Activated B cell treated with CpG ODN at 0.5 μM for 24 hours (primary cell): Measurements from ENCODE around the gene RNF31. TPM values are rescaled to one million over a fixed set of nuclear protein-coding genes. Genes with fewer than 3 reads are reported as not detected.

ENCODE experiments used
- ATAC-seq: fragments of 200-7000 bp; cut with Tn5 transposase; one replicate; pipeline ENCODE4 v1.10.0; 2021; ENCODE audit warnings: low read depth, mild to moderate bottlenecking, moderate library complexity
- CTCF ChIA-PET: fragments of 350-600 bp; sonication (Branson Sonifier 250); formaldehyde crosslinking; loops from one replicate; lab custom pipeline; 2021; ENCODE audit warnings: antibody characterized with exemption; lab: Charles Lee
- POLR2A ChIA-PET: fragments of 350-600 bp; sonication (Branson Sonifier 250); formaldehyde crosslinking; loops from one replicate; lab custom pipeline; 2021; ENCODE audit warnings: antibody characterized with exemption; lab: Charles Lee
- DNase-seq: peaks from one replicate; pipeline ENCODE4 v3.0.0; 2022
- H3K27ac Mint-ChIP-seq: one replicate; pipeline ENCODE4 v1.8.0; 2020; ENCODE audit warnings: mixed read lengths
- H3K27me3 Mint-ChIP-seq: one replicate; pipeline ENCODE4 v1.8.0; 2021; ENCODE audit warnings: mixed read lengths
- H3K36me3 Mint-ChIP-seq: one replicate; pipeline ENCODE4 v1.8.0; 2021; ENCODE audit warnings: low read depth, mixed read lengths
- H3K4me1 Mint-ChIP-seq: one replicate; pipeline ENCODE4 v1.8.0; 2021; ENCODE audit warnings: mixed read lengths
- H3K4me3 Mint-ChIP-seq: one replicate; pipeline ENCODE4 v1.8.0; 2020; ENCODE audit warnings: mild to moderate bottlenecking, mixed read lengths
- H3K9me3 Mint-ChIP-seq: one replicate; pipeline ENCODE4 v1.8.0; 2020; ENCODE audit warnings: mixed read lengths
- intact Hi-C: fragments of 100-400 bp; cut with micrococcal nuclease; formaldehyde crosslinking; loops from one replicate; pipeline ENCODE4 v1.15.1; 2024
- total RNA-seq: library from RNA; stranded (reverse); gene quantifications from 2 replicates; pipeline ENCODE4 v1.2.3, GENCODE V29; 2022
- TF ChIP-seq, protein P1 (sequence below): fragments of 200-600 bp; IDR thresholded peaks from one replicate; pipeline ENCODE4 v1.8.0; 2022; ENCODE audit warnings: antibody characterized with exemption, mild to moderate bottlenecking

Gene RNF31
- total RNA-seq, 1 donor from 2014 or later = 99.8 TPM

DNA sequence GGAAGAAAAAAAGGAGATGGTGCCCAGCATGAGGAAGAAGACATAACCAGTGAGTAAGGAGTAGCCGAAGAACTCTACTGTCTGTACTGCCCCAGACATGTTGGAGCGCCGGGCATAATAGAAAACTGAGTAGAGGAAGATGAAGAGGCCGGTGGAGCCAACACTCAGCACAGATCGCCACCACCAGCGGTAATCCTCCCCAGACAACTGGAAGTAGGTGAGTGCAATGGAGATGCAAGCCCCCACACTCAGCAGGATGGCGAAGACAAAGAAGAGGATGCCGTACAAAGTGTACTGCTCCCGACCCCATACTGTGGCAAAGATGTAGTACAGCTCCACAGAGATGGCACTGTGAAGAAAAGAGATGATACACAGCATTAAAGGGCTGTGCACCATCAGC lies 42.2 kb downstream of the RNF31 start:
- DNase-seq (no peak), ATAC-seq (no peak)
- H3K9me3 Mint-ChIP-seq = no peaks in the 10 kb centered on the region
- peak overlapping the region; percentile 87 for H3K27ac Mint-ChIP-seq
- CTCF ChIA-PET = interaction anchor here (0.8 to 2.6 kb wide), 4 partner anchors 24 to 118 kb away, joined by 3 to 11 read pairs (median 7); partner anchors contain the start of genes CHMP4A, CIDEB and IRF9
- peaks cover 60% of the 10 kb centered on the region for H3K36me3 Mint-ChIP-seq
- TF ChIP-seq, protein P1, sequence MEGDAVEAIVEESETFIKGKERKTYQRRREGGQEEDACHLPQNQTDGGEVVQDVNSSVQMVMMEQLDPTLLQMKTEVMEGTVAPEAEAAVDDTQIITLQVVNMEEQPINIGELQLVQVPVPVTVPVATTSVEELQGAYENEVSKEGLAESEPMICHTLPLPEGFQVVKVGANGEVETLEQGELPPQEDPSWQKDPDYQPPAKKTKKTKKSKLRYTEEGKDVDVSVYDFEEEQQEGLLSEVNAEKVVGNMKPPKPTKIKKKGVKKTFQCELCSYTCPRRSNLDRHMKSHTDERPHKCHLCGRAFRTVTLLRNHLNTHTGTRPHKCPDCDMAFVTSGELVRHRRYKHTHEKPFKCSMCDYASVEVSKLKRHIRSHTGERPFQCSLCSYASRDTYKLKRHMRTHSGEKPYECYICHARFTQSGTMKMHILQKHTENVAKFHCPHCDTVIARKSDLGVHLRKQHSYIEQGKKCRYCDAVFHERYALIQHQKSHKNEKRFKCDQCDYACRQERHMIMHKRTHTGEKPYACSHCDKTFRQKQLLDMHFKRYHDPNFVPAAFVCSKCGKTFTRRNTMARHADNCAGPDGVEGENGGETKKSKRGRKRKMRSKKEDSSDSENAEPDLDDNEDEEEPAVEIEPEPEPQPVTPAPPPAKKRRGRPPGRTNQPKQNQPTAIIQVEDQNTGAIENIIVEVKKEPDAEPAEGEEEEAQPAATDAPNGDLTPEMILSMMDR = no peak
- peaks cover 39% of the 10 kb centered on the region for H3K4me1 Mint-ChIP-seq
- POLR2A ChIA-PET = interaction anchor here (0.6 to 3.7 kb wide), 16 partner anchors 7 to 107 kb away, joined by 3 to 44 read pairs (median 6); partner anchors contain the start of genes CHMP4A, DCAF11, EMC9 and IRF9
- no peak overlapping the region for H3K4me3 Mint-ChIP-seq
- no peaks in the 10 kb centered on the region for H3K27me3 Mint-ChIP-seq
- intact Hi-C loops = loop anchor here (2.0 kb wide), 1 partner anchor 43 kb away; the partner anchor contains the start of genes PSME2 and RNF31

DNA sequence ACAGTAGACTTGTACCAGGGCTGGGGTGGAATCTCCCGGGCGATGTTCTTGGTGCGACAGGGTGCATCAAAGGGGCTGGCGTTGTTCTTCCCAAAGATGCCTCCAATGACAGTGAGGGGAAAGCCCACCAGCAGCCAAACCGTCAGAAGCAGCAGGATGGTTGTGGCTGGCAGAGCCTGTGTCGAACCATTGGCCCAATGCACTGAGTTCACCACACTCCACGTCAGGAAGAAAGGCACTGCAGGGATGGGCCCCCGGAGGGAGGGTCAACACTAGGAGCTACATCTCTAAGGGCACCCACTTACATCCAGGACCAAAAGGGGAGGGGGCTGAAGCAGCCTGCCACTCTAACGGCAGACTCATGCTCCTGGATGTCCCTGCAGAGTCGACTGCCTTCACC lies 43.1 kb downstream of the RNF31 start:
- no peak for DNase-seq
- peak overlapping the region; percentile 4 for H3K27ac Mint-ChIP-seq
- no peak overlapping the region for H3K4me3 Mint-ChIP-seq
- ChIA-PET POLR2A (interaction anchor here (0.6 to 0.7 kb wide), 3 partner anchors 22 to 89 kb away, joined by 3 to 8 read pairs (median 3); no protein-coding TSS in a partner anchor), CTCF (no interaction called here)
- peaks cover 46% of the 10 kb centered on the region for H3K4me1 Mint-ChIP-seq
- H3K9me3 Mint-ChIP-seq = no peaks in the 10 kb centered on the region
- H3K27me3 Mint-ChIP-seq = no peaks in the 10 kb centered on the region
- intact Hi-C loops = no loop called here
- ATAC-seq = no peak
- TF ChIP-seq, protein P1 = no peak
- H3K36me3 Mint-ChIP-seq = peaks cover 55% of the 10 kb centered on the region

DNA sequence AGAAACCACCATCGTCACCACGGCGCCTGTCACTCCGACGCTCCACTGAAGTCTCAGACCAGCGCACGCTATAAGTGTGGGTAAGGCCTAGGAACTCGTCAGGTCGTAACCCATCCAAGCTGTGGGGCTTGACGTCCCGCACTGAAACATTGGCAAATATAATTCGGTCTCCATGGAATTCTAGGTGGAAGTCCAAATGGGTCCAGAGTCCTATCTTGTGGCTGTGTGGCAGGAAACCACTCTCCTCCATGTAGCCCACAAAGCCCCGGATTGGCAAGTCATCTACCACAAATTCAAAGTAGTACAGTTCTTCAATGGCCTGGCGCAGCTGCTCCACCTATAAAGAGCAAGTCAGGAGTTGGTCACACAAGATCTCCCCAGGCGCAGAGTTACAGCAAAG lies 45.6 kb downstream of the RNF31 start:
- Mint-ChIP-seq H3K27ac (peak overlapping the region; percentile 1), H3K9me3 (no peaks in the 10 kb centered on the region), H3K27me3 (no peaks in the 10 kb centered on the region), H3K4me3 (no peak overlapping the region), H3K4me1 (peaks cover 51% of the 10 kb centered on the region), H3K36me3 (peaks cover 42% of the 10 kb centered on the region)
- intact Hi-C loops = no loop called here
- ChIA-PET POLR2A (interaction anchor here (3.1 to 3.8 kb wide), 2 partner anchors 32 to 49 kb away, joined by 22 to 38 read pairs; partner anchors contain the start of genes IRF9 and TINF2), CTCF (no interaction called here)
- ATAC-seq (no peak), DNase-seq (no peak)
- TF ChIP-seq, protein P1 = no peak

DNA sequence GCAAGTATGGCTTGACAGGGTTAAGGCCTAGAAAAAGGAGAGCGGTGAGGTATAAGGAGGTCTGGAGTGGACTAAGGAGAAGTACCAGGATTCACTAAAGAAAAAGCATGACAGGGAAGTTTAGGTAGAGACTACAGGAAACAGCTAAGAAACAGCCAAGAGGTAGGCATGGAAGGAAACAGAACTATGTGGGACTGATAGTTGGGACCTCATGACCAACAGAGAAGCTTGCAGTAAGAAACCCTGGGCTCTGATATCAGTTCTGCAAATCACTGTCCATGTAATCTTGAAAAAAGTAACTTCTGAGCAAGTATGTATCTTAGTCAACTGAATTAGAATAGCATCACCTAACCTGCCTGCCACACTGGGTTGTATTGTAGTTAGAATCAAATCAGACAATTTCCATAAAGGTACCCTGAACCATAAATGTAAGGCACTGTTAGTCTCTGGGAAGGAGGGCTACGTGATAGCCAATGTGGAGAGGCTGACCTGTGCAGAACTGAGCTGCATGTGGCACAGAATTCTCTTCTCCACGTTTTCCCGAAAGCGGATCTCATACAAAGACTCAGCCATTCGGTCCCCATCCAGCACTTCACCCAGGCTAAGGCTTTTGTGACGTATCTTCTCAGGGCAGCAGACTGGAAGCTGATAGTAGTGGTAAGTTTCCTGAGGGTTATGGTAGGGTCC lies 47.0 kb downstream of the RNF31 start:
- peaks cover 49% of the 10 kb centered on the region for H3K4me1 Mint-ChIP-seq
- peaks cover 46% of the 10 kb centered on the region for H3K36me3 Mint-ChIP-seq

More for the DNA sequence above, 47.0 kb downstream of the RNF31 start:
- CTCF ChIA-PET = interaction anchor here (1.9 kb wide), 1 partner anchor 34 kb away, joined by 7 read pairs; the partner anchor contains the start of gene IRF9
- DNase-seq (no peak), ATAC-seq (no peak)
- Mint-ChIP-seq H3K27ac (peak overlapping the region; percentile 97), H3K27me3 (no peaks in the 10 kb centered on the region), H3K9me3 (no peaks in the 10 kb centered on the region), H3K4me3 (peak overlapping the region; percentile 96)
- POLR2A ChIA-PET = interaction anchor here (1.0 to 4.1 kb wide), 10 partner anchors 13 to 103 kb away, joined by 3 to 143 read pairs (median 17); partner anchors contain the start of genes CHMP4A, IRF9, MDP1 and PCK2
- intact Hi-C loops = loop anchor here (2.0 kb wide), 1 partner anchor 76 kb away; the partner anchor contains the start of gene RABGGTA
- TF ChIP-seq, protein P1 = no peak
